Activated CD8-positive, alpha-beta memory T cell treated with anti-CD3 and anti-CD28 coated beads, Interleukin-2, amount 50 U/mL, for 1 hour (primary cell): Measurements from ENCODE around the gene LITAFD.
"Not testable (repeated sequence)": the region's sequence is repeated elsewhere in the genome, so short reads cannot be mapped to it uniquely, and the experiment has no call there.

Experiments
- DNase-seq: peaks from one replicate; pipeline ENCODE4 v3.0.0-alpha.2; 2020; ENCODE audit errors: extremely low read depth

LITAFD gene

DNA sequence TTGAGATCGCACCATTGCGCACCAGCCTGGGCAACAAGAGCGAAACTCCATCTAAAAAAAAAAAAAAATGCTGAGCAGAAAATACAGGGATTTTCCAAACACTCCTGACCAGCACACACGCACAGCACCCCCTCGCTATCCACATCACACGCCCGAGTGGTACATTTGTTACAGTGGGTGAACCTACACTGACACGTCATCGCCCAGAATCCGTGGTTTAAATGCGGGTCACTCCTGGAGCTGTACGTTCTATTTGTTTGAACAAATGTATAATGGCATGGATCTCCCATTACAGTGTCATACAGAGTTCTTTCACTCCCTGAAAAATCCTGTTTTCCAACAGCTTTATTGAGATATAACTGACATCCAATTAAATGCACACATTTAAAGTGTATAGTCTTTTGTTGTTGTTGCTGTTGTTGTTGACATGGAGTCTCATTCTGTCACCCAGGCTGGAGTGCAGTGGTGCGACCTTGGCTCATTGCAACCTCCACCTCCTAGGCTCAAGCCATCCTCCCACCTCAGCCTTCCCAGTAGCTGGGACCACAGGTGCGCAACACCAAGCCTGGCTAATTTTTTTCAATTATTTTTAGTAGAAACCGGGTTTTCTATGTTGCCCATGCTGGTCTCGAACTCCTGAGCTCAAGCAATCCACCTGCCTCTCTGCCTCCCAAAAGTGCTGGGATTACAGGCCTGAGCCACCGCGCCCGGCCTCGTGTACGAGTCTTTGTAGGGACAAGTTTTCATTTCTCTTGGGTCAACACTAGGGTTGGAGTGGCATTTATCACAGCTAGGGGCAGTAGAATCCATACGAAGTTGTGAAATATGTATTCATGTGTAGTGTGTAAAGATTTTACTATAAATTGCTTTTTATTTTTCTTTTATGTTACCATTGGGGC, 8.9 kb upstream of the LITAFD start:
- no peak for DNase-seq

DNA sequence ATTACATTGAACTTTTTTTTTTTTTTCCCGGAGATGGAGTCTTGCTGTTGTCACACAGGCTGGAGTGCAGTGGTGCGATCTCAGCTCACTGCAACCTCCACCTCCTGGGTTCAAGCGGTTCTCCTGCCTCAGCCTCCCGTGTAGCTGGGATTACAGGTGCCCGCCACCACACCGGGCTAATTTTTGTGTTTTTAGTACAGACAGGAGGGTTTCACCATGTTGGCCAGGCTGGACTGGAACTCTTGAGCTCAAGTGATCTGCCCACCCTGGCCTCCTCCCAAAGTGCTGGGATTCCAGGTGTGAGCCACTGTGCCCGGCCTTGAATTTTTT, 8.3 kb upstream of the LITAFD start:
- not testable (repeated sequence) for DNase-seq

DNA sequence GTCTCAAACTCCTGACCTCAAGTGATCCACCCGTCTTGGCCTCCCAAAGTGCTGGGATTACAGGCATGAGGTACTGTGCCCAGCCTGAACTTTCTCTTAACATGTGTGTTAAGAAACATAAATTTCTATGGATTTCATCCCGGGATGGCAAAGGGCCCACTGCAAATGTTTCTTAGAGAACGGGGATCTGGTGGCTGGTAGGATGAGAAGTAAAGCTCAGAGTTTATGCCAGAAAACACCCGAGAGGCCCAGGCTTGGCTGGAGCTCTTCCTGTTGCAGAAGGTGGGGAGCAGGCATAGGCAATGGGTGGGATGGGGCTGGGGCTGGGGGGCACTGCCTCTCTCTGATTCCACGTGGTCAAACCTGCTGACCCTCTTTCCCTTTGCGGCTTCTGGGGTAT, 7.8 kb upstream of the LITAFD start:
- DNase-seq, result no peak

DNA sequence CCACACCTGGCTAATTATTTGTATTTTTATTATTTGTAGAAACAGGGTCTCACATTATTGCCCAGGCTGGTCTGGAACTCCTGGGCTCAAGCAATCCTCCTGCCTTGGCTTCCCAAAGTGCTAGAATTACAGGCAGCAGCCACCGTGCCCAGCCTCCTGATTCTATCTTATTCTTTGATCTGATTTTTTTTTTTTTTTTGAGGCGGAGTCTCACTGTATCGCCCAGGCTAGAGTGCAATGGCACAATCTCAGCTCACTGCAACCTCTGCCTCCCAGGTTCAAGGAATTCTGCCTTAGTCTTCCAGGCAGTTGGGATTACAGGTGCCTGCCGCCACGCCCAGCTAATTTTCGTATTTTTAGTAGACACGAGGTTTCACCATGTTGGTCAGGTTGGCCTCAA, 6.8 kb upstream of the LITAFD start:
- DNase-seq, result not testable (repeated sequence)

DNA sequence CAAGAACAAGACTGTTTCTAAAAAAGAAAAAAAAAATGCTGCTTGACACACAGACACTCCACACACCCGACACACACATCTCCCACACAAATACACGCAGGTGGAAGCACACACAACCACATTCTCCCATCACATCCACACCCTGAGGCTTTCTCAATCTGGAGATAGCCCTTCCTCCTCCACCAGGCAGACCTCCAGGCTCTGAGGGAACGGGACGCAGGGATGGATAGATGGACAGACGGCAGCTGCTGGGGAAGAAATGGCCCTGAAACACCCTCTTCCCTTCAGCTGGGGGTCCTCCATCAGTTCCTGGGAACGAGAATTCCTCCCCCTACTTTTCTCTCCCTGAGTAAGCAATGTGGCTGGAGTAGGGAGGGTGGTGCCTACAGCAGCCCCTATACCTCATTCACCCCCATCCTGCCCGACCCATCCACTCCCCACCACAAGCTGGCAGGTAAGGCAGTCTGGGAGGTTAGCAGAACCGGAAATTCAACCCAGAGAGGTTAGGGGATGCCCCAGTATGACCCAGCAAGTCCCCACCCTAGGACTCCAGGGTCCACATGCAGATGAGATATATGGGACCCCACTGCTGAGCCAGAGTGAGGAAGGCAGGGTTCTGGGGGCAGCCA, 4.1 kb upstream of the LITAFD start:
- DNase-seq, result no peak

DNA sequence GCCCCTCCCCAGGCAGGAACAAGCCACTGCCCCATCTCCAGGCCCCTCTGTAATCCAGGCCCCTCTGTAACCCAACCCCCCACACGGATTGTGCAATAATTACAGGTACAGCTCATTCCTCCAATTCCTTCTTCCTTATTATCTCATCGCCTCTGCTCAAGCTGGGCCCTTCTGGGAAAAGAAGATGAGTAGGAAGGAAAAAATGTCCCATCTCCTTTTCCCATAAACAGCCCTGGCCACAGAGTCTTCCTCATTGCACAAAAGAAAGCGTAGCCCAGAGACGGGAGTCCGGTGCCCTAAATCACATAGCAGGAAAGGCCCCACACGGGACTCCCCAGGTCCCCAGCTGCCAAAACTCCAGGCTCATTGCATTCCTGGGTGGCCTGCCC, 3.6 kb upstream of the LITAFD start:
- no peak for DNase-seq

DNA sequence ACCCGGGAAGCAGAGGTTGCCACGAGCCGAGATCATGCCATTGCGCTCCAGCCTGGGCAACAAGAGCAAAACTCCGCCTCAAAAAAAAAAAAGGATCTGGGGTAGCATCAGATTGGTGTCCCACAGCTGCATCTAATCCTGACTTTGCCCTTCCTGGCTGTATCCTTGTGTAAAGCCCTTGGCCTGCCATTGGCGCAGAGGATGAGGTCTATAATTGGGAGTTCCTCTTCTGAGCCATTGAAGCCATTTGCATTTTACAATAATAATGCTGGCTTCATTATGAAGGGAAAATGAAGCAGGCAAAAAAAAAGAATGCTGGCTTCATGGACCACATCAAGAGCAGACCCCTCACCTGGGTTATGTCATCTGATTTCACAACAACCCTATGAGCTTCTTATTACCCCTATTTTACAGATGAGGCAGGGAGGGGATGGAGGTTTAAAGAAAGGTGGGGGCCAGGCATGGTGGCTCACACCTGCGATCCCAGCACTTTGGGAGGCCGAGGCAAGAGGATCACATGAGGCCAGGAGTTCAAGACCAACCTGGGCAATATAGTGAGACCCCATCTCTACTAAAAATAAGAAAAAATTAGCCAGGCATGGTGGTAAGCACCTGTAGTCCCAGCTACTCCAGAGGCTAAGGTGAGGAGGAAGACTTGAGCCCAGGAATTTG, 1.2 kb upstream of the LITAFD start:
- no peak for DNase-seq

DNA sequence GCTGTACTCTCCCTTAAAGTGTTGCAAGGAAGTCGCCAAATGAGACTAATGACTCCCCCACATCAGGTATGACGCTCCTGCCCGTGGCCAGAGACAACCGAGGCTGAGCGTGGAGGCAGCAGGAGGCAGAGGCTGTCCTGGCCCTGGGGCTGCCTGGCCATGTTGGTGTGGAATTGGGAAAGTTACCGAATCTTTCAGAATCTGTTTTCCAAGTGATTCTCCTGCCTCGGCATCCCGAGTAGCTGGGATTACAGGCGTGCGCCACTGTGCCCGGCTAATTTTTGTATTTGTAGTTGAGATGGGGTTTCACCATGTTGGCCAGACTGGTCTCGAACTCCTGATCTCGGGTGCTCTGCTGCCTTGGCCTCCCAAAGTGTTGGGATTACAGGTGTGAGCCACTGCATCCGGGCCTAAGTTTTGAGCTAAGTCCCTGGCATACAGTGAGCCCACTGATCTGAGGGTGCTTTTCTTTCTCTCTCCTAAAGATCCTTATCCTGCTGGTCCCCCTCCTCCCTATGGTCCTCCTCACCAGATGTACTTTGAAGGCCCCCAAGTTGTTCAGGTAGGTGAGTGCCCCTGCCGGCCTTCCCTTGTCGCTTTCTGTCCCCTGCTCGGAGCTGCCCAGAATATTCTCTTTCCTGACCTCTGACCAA, 700 bp downstream of the LITAFD start:
- DNase-seq, result no peak

DNA sequence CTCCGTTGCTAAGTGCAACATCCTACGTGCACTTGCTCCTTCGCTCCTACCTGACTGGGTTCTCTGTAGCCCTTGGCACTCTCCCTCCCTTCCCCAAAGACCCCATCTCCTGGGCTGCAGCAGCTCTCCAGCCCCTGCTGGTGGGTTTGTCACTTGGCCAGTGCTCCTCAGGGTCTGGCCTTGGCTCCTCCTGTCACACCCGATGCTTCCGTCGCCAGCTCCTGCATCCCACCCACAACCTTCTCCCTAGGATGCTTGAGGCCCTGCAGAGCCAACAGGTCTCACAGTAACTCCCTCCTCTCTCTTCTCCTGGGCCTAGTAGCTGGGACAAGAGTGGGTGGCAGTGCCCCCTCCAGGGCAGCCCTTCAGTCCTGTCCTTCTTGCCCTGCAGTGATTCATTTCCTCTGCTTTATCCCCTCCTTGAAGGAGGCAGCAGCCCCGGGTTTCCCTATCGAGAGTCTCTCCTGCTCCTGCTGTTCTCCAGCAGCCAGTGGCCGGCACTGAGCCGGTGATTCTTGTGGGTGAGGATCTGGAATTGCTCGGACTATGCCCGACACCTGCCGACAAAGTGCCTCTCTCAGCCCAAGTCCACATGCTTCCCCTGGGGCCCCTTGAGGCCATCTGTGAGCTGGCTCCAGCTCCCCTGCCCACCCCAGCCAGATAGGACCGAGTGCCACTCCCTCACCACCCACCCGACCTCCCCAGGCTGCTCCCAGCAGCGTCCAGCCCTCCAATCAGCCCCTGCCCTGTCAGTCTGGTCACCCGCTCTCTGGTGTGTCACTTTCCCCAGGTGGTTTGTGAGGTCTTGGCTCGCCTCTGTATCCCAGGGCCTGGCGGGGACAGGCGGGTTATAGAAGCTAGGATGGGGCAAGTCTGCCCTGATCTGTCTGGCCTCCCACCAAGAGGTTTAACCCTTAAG, 3.8 kb downstream of the LITAFD start:
- DNase-seq, result no peak

DNA sequence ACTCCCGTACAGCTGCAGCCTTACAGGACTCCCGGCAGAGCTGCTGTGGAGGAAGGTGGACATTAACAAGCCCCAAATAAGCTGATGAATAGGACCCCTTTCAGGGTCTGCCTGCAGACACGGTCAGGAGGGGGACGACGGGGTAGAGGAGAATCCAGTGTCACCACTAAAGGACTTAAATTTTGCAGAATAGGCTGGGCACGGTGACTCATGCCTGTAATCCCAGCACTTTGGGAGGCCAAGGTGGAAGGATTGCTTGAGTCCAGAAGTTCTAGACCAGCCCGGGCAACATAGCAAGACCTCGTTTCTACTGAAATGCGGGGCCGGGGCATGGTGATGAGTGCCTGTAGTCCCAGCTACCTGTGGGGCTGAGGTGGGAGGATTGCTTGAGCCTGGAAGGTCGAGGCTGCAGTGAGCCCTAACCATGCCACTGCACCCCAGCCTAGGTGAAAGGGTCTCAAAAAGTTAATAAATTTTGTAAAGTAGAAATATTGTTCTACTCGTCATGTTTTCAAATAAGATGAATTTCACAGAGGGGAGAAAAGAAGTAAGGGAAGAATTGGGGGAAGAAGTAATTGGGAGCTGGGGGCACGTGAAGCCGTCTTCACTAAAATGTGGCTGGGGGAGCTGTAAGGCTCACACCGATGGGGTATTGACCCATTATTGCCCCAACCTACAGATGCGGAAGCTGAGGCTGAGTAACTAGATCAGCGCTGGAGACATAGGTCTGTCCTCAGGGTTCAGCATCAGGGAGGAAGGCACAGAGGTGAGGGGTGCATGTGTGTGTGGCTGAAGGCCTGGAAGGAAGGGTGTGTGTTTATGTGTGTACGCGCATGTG, 4.7 kb downstream of the LITAFD start:
- DNase-seq, result no peak

DNA sequence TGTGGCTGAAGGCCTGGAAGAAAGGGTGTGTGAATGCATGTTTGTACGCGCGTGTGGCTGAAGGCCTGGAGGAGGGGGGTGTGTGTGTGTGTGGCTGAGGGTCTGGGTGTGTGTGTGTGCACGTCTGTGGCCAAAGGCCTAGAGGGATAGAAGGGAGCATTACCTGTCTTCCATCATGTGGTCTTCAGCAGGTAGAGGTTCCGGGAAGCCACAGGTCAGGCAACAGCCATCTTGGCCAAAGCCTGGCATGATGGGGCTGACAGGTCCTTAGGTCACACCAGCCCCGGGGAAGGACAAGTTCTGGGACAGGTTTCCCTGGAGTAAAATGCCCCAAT, 5.2 kb downstream of the LITAFD start:
- no peak for DNase-seq

DNA sequence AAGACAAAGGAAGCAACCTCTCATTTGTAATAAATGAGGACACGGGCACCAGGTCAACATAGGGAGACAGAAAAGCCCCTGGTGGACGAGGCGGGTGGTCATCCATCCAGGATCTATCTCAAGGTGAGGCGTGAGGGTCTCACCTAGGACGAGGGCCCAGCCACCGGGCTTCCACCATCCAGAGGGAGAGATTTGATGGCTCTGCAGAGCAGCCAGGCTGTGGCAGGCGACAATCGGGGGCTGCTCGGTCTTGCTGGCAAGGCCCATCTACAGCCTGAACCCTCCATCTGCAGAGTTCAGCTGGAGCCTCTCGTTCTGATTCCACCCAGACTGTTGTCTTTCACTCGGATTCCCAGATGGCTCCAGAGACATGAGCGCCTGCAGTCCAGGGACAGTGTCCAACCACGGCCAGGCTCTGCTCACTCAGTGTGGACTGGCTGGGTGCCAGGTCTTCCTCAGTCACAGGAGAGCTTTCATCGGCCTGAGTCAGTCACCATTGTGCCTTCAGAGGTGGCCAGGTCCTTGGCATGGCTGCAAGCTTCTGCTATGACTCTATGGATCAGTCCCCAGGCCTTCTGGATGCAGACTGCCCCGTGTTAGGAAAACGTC, 5.9 kb downstream of the LITAFD start:
- no peak for DNase-seq

DNA sequence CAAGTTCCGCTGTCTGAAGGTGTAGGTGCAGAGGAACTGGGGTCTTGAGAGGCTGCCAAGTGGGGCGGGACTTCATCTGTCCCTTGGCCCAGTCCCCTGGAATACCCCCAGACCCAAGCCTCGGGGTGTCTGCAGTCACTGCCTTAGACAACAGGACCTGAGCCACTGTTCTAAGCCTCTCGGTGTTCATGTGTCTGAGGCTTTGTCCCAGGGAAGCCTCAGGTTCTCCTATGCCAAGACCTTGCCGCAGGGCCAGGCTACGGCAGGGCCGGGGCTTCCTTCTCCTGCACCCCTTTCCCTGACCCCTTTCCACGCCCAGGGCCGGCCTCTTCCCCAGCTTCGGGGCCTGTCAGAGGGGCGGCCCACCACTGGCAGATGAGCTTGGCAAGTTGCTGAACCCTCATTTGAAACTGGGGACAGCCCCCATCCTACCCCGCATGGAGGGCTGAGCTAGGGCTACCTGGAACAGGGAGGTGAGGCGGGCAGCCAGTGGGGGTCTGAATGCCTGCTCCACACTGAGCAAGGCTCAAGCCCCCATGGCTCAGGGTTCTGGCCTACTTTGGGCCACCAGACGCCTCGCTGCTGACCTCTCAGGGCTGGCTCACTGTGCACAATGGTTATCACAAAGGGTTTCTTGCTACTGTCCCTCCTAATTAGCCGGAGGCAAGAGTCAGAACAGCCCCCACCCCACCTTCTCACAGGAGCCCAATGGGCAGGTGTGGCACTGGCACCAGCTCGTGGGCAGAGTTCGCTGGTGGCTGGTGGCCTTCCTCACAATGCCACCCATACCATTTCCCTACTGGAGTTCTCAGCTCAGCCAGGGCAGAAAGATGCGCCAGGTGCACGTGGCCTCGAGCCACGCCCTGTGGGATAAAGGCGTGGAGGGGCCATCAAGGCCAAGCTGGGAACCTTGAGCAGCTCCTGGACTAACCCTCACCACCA, 7.1 kb downstream of the LITAFD start:
- no peak for DNase-seq

DNA sequence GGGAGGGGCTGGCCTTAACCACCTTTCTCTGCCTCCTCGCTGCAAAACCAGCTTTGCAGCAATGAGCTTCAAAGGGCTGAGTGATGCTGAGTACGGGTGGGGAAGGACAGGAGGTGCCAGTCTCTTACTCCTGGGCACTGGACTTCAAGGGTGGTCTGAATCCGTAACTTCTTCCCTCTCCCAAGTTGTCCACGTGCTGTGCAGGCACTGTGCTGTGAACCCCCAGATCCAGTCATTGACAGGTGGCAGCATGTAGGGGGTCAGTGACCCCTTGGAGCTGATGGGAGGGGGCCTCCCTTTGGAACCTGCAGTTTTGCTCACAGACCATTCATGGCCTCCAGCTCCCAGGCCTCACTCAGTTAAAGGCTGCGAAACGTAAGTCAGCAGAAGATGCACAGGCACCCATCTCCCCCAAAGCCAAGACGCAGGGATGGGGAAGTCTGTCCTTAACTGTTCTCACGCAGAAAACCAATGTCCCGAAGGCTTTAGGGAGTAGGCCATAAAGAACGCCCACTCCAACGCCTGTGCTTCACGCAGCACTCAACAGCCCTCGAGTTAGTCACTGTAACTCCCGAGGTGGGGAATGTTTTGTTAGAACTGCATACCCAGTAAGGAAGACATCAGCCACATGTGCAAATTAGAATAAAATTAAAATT, 7.9 kb downstream of the LITAFD start:
- no peak for DNase-seq

DNA sequence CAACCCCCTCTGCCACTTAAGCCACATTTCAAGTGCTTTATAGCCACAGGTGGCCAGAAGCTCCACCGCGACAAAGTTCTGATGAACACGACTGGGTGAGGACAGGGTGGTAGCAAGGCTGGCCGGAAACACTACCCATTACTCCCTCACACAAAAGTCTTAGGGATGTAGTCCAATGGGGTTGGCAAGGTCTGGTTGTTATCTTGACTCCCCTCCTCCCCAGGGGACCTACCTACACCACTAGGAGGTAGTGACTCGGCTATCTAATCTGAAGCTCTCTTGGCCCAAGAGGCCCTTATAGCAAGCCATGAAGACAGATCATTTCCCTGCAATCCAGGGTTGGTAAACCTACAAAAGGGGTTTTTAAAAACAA, 8.4 kb downstream of the LITAFD start:
- DNase-seq, result no peak

DNA sequence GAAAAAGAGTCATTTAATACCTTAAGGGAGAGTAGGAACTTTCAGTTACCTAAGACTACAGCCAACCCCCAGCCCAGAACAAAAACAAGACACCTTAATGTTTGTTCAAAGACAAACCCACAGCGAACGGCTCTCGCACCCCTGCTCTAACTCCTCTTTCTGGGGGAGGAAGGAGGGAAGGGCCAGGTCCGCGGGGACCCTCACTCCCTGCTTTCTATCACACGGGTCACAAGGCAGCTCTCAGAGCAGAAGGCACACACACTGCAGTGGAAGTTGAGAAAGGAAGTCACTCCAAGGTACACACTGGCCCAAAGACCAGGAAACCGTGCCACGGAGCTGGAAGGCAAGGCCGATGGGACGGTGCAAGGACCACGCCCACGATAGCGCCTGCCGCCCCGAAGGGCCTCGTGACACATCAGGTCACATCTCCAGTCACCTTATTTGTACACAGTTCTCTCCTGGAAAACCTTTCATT, 10.0 kb downstream of the LITAFD start:
- no peak for DNase-seq

DNA sequence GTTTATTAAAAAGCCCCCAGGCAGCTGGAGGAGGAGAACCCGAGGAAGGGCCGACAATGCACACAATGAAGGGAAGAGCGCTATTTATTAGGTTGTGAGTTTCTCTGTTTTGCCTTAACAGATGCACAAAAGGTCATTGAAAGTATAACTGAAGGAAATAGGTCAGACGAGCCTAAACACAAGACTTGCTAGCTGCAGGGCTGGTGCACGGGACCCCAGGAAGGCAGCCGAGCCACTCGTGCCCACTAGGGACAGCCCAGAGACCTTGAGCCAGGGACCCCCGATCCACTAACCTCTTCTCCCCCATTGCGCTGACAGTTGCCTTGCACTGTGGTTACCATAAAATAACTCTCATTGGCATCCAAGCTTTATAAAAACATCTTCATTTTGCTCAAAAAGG, 11.3 kb downstream of the LITAFD start:
- DNase-seq, result no peak

DNA sequence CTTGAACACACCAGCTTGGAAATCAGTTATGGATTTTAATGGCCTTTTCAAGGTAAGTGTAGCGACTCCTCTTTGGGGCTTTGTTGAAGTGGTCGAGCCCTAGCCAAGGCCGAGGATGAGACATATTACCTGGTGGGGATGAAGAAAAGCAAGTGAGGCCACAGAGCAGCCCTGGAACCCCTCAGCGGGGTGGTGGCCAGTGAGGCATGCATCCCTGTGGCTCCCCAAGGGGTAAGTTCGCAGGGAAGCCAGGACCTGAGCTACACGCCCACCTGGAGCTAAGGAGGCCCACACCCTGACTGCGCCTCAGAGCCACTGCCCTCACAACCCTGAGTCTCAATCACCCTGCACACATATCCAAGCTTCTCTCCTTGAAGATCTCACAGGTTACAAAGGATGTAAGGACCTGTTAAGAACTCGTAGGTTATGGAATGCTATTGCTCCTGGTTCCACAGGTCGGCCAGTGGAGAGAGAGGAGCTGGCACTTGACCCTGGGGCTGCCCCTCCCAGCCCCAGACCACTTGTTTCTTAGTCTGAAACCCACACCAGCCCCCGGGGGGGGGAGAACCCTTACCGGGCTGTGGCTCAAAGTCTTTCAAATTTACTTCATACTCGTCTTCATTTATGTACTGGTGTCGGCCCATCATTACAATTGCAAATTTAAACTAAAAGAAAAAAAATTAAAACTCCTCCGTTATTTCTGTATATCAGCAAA, 12.0 kb downstream of the LITAFD start:
- DNase-seq, result no peak
